K562 (cell line): ENCODE measurements around the gene RNU5D-1. TPM values are rescaled to one million over a fixed set of nuclear protein-coding genes. Genes with fewer than 3 reads are reported as not detected.

Experiments
- ARHGAP35 ChIP-seq: fragments of 450-650 bp; IDR thresholded peaks from 2 replicates; pipeline ENCODE4 v1.6.1; 2018; ENCODE audit not compliant: partially characterized antibody
- BDP1 ChIP-seq: IDR thresholded peaks from 3 replicates; pipeline ENCODE4 v1.6.1; 2011; ENCODE audit not compliant: insufficient read length, insufficient read depth
- CBX2 ChIP-seq: fragments of 200-600 bp; sonication (generic); IDR thresholded peaks from one replicate; pipeline ENCODE4 v1.6.1; 2012; ENCODE audit warnings: mild to moderate bottlenecking, low read length, inconsistent platforms; ENCODE audit not compliant: insufficient read depth, poor library complexity, severe bottlenecking
- COPS2 ChIP-seq: fragments of 450-650 bp; conservative IDR thresholded peaks from 2 replicates; pipeline ENCODE4 v1.6.1; 2016; ENCODE audit warnings: mild to moderate bottlenecking, moderate library complexity
- HDAC8 ChIP-seq: fragments of 450-650 bp; IDR thresholded peaks from 2 replicates; pipeline ENCODE4 v1.6.1; 2016; ENCODE audit warnings: mild to moderate bottlenecking, missing genetic modification characterization, moderate library complexity, missing compliant biosample characterization
- KLF16 ChIP-seq: IDR thresholded peaks from 2 replicates; pipeline ENCODE4 v1.6.1; 2016; ENCODE audit warnings: antibody characterized with exemption
- LEF1 ChIP-seq: fragments of 450-650 bp; IDR thresholded peaks from 2 replicates; pipeline ENCODE4 v1.6.1; 2016; ENCODE audit warnings: mild to moderate bottlenecking
- NELFE ChIP-seq: IDR thresholded peaks from 2 replicates; pipeline ENCODE4 v1.6.1; 2011; ENCODE audit warnings: mild to moderate bottlenecking; ENCODE audit not compliant: insufficient read depth, insufficient read length
- POLR2B ChIP-seq: fragments of 450-650 bp; IDR thresholded peaks from 2 replicates; pipeline ENCODE4 v1.6.1; 2018; ENCODE audit warnings: low read depth; ENCODE audit not compliant: partially characterized antibody
- POLR2H ChIP-seq: IDR thresholded peaks from 2 replicates; pipeline ENCODE4 v1.6.1; 2016; ENCODE audit warnings: missing genetic modification characterization, low read depth, mild to moderate bottlenecking, control low read depth, missing compliant biosample characterization, moderate library complexity
- RBM17 ChIP-seq: fragments of 200-400 bp; formaldehyde crosslinking; IDR thresholded peaks from 2 replicates; pipeline ENCODE4 v1.6.1; 2017; ENCODE audit warnings: low read depth, mild to moderate bottlenecking, low read length, borderline replicate concordance
- SIN3B ChIP-seq: fragments of 450-650 bp; IDR thresholded peaks from 2 replicates; pipeline ENCODE4 v1.6.1; 2017; ENCODE audit warnings: low read depth, mild to moderate bottlenecking, moderate library complexity
- SMAD2 ChIP-seq: fragments of 150-350 bp; IDR thresholded peaks from 2 replicates; pipeline ENCODE4 v1.6.1; 2014; ENCODE audit warnings: low read depth, mild to moderate bottlenecking, low read length
- SREBF2 ChIP-seq: sonication (generic); formaldehyde crosslinking; IDR thresholded peaks from 2 replicates; pipeline ENCODE4 v1.4.0; 2020; ENCODE audit warnings: mild to moderate bottlenecking, missing genetic modification reagents
- TAF15 ChIP-seq: fragments of 200-400 bp; formaldehyde crosslinking; IDR thresholded peaks from 2 replicates; pipeline ENCODE4 v1.6.1; 2017; ENCODE audit warnings: mild to moderate bottlenecking, low read depth, low read length, moderate library complexity
- TAF9B ChIP-seq: fragments of 450-650 bp; IDR thresholded peaks from 2 replicates; pipeline ENCODE4 v1.6.1; 2018; ENCODE audit warnings: mild to moderate bottlenecking; ENCODE audit not compliant: partially characterized antibody
- polyA plus RNA-seq, 8 experiments: library from polyadenylated mRNA; depleted of rRNA in 4 of 8; stranded (reverse) in 5 of 8; unstranded in 3 of 8; fragments of >200 nt; fragmentation: Nextera tagmentation in 2 of 8; fragmentation: Illumina TruSeq in 1 of 8; extraction: Ambion mirVana in 2 of 8; extraction: Trizol in 1 of 8; gene quantifications; 2 replicates each; pipeline versions ENCODE4 v1.2.1 to v1.2.3, GENCODE V29; 2011 to 2014; ENCODE audit warnings: inconsistent platforms in 1 of 8, missing spikeins in 1 of 8
- total RNA-seq, 7 experiments: library from RNA; depleted of rRNA in 6 of 7; stranded (reverse); fragments of >200 nt in 6 of 7; fragmentation: Illumina TruSeq in 2 of 7; extraction: Trizol in 2 of 7; gene quantifications; 2 replicates each; pipeline versions ENCODE4 v1.2.1 to v1.2.3, GENCODE V29; 2011 to 2021; ENCODE audit warnings: low replicate concordance in 1 of 7
- TF ChIP-seq, protein P1 (sequence below): sonication (generic); formaldehyde crosslinking; IDR thresholded peaks from 2 replicates; pipeline ENCODE4 v1.8.1; 2023; ENCODE audit warnings: mild to moderate bottlenecking, missing genetic modification reagents
- TF ChIP-seq, protein P2 (sequence below): sonication (generic); formaldehyde crosslinking; IDR thresholded peaks from 2 replicates; pipeline ENCODE4 v1.9.0; 2022; ENCODE audit warnings: mild to moderate bottlenecking, missing genetic modification reagents
- TF ChIP-seq, protein P3 (sequence below): fragments of 200-800 bp; sonication (Bioruptor generic); IDR thresholded peaks from 2 replicates; pipeline ENCODE4 v1.6.1; 2017; ENCODE audit warnings: missing genetic modification characterization, missing compliant biosample characterization
- TF ChIP-seq, protein P4 (sequence below): fragments of 250-450 bp; sonication (Bioruptor Pico); IDR thresholded peaks from 2 replicates; pipeline ENCODE4 v1.8.0; 2021; ENCODE audit warnings: borderline replicate concordance, mild to moderate bottlenecking, moderate library complexity; ENCODE audit not compliant: poor library complexity, severe bottlenecking
- TF ChIP-seq, protein P5 (sequence below): fragments of 250-450 bp; sonication (Bioruptor Pico); IDR thresholded peaks from 2 replicates; pipeline ENCODE4 v1.8.0; 2021; ENCODE audit warnings: moderate library complexity, mild to moderate bottlenecking, inconsistent platforms

RNU5D-1 gene
- total and polyA plus RNA-seq, 9 of the 15 experiments (the other 6 are each of a cell fraction or from before 2014, with no cell fraction given): under 0.01 TPM; not detected in 8

DNA sequence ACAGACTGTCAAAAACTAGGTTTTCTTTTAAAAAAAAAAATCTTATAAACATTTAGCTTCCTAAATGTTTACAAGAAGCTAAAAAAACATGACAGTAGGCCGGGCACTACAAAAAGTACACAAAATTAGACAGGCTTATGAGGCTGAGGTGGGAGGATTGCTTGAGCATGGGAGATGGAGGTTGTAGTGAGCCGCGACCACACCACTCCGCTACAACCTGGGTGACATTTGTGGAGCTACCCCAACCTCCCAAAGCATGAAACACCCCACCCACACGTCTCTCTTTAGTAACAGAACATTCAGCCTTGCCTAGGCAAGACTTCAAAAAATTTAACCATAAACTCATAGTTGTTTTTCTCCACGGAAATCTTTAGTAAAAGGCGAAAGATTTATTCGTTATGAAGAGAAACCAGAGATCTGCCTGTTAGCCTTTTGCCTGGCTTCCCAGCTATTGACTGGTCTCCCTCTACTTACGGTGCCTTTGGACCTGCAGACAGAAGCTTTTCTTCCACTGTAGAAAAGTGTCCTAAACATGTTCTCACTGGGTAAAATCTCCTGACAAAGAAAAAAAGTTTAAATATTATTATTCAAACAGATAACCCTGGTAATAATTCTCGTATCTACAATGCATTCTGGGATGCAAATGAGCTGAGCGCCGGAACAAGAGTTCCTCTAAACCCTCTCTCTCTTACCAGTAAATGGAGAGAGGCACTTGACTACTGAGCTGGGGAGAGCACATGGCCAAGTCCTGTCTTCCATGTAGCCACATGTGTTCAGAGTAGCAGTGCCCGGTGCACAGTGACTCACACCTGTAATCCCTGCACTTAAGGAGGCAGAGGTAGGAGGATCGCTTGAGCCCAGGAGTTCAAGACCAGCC, 9.2 kb downstream of the RNU5D-1 start (continued):
- TF ChIP-seq, protein P1, sequence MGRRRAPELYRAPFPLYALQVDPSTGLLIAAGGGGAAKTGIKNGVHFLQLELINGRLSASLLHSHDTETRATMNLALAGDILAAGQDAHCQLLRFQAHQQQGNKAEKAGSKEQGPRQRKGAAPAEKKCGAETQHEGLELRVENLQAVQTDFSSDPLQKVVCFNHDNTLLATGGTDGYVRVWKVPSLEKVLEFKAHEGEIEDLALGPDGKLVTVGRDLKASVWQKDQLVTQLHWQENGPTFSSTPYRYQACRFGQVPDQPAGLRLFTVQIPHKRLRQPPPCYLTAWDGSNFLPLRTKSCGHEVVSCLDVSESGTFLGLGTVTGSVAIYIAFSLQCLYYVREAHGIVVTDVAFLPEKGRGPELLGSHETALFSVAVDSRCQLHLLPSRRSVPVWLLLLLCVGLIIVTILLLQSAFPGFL (CRISPR knock-in tag): no peak; the same call in 1 of the 2 replicates
- no peak for TF ChIP-seq BDP1
- peak; percentile 99 for TF ChIP-seq TAF9B
- TF ChIP-seq, protein P2, sequence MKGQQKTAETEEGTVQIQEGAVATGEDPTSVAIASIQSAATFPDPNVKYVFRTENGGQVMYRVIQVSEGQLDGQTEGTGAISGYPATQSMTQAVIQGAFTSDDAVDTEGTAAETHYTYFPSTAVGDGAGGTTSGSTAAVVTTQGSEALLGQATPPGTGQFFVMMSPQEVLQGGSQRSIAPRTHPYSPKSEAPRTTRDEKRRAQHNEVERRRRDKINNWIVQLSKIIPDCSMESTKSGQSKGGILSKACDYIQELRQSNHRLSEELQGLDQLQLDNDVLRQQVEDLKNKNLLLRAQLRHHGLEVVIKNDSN: no peak
- TF ChIP-seq POLR2B: peak; percentile 100
- TF ChIP-seq, protein P3, sequence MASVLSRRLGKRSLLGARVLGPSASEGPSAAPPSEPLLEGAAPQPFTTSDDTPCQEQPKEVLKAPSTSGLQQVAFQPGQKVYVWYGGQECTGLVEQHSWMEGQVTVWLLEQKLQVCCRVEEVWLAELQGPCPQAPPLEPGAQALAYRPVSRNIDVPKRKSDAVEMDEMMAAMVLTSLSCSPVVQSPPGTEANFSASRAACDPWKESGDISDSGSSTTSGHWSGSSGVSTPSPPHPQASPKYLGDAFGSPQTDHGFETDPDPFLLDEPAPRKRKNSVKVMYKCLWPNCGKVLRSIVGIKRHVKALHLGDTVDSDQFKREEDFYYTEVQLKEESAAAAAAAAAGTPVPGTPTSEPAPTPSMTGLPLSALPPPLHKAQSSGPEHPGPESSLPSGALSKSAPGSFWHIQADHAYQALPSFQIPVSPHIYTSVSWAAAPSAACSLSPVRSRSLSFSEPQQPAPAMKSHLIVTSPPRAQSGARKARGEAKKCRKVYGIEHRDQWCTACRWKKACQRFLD: peak; percentile 98
- peak; percentile 84; the same call in 1 of the 2 replicates for TF ChIP-seq SMAD2
- peak; percentile 100 for TF ChIP-seq ARHGAP35
- TF ChIP-seq HDAC8: peak; percentile 80; the same call in 1 of the 2 replicates
- TF ChIP-seq COPS2: no peak
- TF ChIP-seq KLF16: peak; percentile 80
- 0 out of 2 replicates have a peak, but pooled peaks have one; percentile 24 for TF ChIP-seq RBM17
- TF ChIP-seq SREBF2 (CRISPR knock-in tag): peak; percentile 99
- TF ChIP-seq NELFE: peak; percentile 87
- TF ChIP-seq, protein P4, sequence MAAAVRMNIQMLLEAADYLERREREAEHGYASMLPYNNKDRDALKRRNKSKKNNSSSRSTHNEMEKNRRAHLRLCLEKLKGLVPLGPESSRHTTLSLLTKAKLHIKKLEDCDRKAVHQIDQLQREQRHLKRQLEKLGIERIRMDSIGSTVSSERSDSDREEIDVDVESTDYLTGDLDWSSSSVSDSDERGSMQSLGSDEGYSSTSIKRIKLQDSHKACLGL (CRISPR knock-in tag): peak; percentile 62
- TF ChIP-seq CBX2: no peak
- peak; percentile 100 for TF ChIP-seq POLR2H (tag)
- TF ChIP-seq TAF15: 0 out of 2 replicates have a peak, but pooled peaks have one; percentile 78
- 0 out of 2 replicates have a peak, but pooled peaks have one; percentile 13 for TF ChIP-seq SIN3B
- TF ChIP-seq, protein P5, sequence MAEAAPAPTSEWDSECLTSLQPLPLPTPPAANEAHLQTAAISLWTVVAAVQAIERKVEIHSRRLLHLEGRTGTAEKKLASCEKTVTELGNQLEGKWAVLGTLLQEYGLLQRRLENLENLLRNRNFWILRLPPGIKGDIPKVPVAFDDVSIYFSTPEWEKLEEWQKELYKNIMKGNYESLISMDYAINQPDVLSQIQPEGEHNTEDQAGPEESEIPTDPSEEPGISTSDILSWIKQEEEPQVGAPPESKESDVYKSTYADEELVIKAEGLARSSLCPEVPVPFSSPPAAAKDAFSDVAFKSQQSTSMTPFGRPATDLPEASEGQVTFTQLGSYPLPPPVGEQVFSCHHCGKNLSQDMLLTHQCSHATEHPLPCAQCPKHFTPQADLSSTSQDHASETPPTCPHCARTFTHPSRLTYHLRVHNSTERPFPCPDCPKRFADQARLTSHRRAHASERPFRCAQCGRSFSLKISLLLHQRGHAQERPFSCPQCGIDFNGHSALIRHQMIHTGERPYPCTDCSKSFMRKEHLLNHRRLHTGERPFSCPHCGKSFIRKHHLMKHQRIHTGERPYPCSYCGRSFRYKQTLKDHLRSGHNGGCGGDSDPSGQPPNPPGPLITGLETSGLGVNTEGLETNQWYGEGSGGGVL (CRISPR knock-in tag): peak; percentile 79
- peak; percentile 91 for TF ChIP-seq LEF1
